Suprapubic skin (tissue), 4 donors: ENCODE results near the gene TIGIT.

Source experiments
- CTCF ChIP-seq, 2 donors: fragments of 200-600 bp in 1 of 2; fragments of 450-650 bp in 1 of 2; sonication (generic) in 1 of 2; IDR thresholded peaks; one replicate each; pipeline ENCODE4 v1.5.1; 2016 to 2019; ENCODE audit warnings: antibody characterized with exemption in 2 of 2, mild to moderate bottlenecking in 1 of 2, moderate library complexity in 1 of 2
- POLR2A ChIP-seq, 2 donors: fragments of 450-650 bp; IDR thresholded peaks; one replicate each; pipeline ENCODE4 v1.6.1; 2017; ENCODE audit warnings: antibody characterized with exemption in 2 of 2, mild to moderate bottlenecking in 2 of 2, moderate library complexity in 2 of 2
- POLR2AphosphoS5 ChIP-seq, 3 donors: sonication (generic); formaldehyde crosslinking; IDR thresholded peaks; one replicate each; pipeline ENCODE4 v1.6.1; 2017; ENCODE audit warnings: antibody characterized with exemption in 3 of 3

GRCh38 chr3:114314282-114314681 lies 20.5 kb downstream of the TIGIT start:
- no peak for TF ChIP-seq CTCF (IDR thresholded peaks at IDR 0.05)
- TF ChIP-seq POLR2A (IDR thresholded peaks at IDR 0.05), result no peak
- TF ChIP-seq POLR2AphosphoS5 (IDR thresholded peaks at IDR 0.05), result no peak
